Osteoblast (primary cell): ENCODE results near the gene COLEC11. TPM values are rescaled to one million over a fixed set of nuclear protein-coding genes. Genes with fewer than 3 reads are reported as not detected.
"Not testable (repeated sequence)": the region's sequence is repeated elsewhere in the genome, so short reads cannot be mapped to it uniquely, and the experiment has no call there.

Experiments
- DNase-seq: peaks from one replicate; pipeline ENCODE4 v3.0.0; 2011; ENCODE audit warnings: low spot score, mixed read lengths; ENCODE audit not compliant: insufficient read length; ENCODE audit errors: missing footprints
- H2AFZ ChIP-seq: 2 replicates; pipeline ENCODE4 v1.6.0; 2011; ENCODE audit warnings: mild to moderate bottlenecking, low read length
- H3K27ac ChIP-seq: 2 replicates; pipeline ENCODE4 v1.5.1; 2011; ENCODE audit warnings: mild to moderate bottlenecking, low read depth, low read length, moderate library complexity
- H3K27me3 ChIP-seq: 2 replicates; pipeline ENCODE4 v1.6.0; 2012; ENCODE audit warnings: mild to moderate bottlenecking, control low read depth, inconsistent platforms, low read length, moderate library complexity; ENCODE audit not compliant: insufficient read depth
- H3K36me3 ChIP-seq: 2 replicates; pipeline ENCODE4 v1.5.1; 2011; ENCODE audit warnings: mild to moderate bottlenecking, low read length, control low read depth, moderate library complexity; ENCODE audit not compliant: insufficient read depth
- H3K4me1 ChIP-seq: 2 replicates; pipeline ENCODE4 v1.5.1; 2011; ENCODE audit warnings: mild to moderate bottlenecking, low read length, control low read depth, moderate library complexity; ENCODE audit not compliant: insufficient read depth
- H3K4me2 ChIP-seq: 2 replicates; pipeline ENCODE4 v1.6.0; 2011; ENCODE audit warnings: mild to moderate bottlenecking, low read length; ENCODE audit not compliant: insufficient read depth
- H3K4me3 ChIP-seq: fragments of 200-600 bp; sonication (generic); 3 replicates; pipeline ENCODE4 v1.5.1; 2012; ENCODE audit warnings: mild to moderate bottlenecking, low read length, inconsistent platforms; ENCODE audit not compliant: insufficient read depth
- H3K79me2 ChIP-seq: 2 replicates; pipeline ENCODE4 v1.6.0; 2012; ENCODE audit warnings: mild to moderate bottlenecking, low read length, control low read depth, inconsistent platforms; ENCODE audit not compliant: insufficient read depth
- H3K9me3 ChIP-seq: 2 replicates; pipeline ENCODE4 v1.5.1; 2011; ENCODE audit warnings: low read depth, low read length, control low read depth
- H4K20me1 ChIP-seq: 2 replicates; pipeline ENCODE4 v1.6.0; 2012; ENCODE audit warnings: mild to moderate bottlenecking, low read length, control low read depth; ENCODE audit not compliant: insufficient read depth
- total RNA-seq: library from RNA; depleted of rRNA; stranded (reverse); fragments of >200 nt; gene quantifications from 2 replicates; pipeline ENCODE4 v1.2.3, GENCODE V29; 2012
- TF ChIP-seq, protein P1 (sequence below): IDR thresholded peaks from 2 replicates; pipeline ENCODE4 v1.5.1; 2011; ENCODE audit warnings: mild to moderate bottlenecking, low read depth, low read length, moderate library complexity; ENCODE audit errors: extremely low read depth

COLEC11 gene
- total RNA-seq, 1 donor: 0.36 TPM

GRCh38 chr2:3608373-3609278 is 13.7 kb downstream of the COLEC11 start:
- Histone ChIP-seq H3K4me3 (no peak overlapping the region), H3K27me3 (no peaks in the 10 kb centered on the region), H4K20me1 (no peaks in the 10 kb centered on the region), H3K79me2 (no peaks in the 10 kb centered on the region), H2AFZ (no peak overlapping the region), H3K4me2 (no peak overlapping the region), H3K27ac (no peak overlapping the region), H3K9me3 (no peaks in the 10 kb centered on the region), H3K36me3 (no peaks in the 10 kb centered on the region), H3K4me1 (no peaks in the 10 kb centered on the region)
- DNase-seq: no peak
- TF ChIP-seq, protein P1, sequence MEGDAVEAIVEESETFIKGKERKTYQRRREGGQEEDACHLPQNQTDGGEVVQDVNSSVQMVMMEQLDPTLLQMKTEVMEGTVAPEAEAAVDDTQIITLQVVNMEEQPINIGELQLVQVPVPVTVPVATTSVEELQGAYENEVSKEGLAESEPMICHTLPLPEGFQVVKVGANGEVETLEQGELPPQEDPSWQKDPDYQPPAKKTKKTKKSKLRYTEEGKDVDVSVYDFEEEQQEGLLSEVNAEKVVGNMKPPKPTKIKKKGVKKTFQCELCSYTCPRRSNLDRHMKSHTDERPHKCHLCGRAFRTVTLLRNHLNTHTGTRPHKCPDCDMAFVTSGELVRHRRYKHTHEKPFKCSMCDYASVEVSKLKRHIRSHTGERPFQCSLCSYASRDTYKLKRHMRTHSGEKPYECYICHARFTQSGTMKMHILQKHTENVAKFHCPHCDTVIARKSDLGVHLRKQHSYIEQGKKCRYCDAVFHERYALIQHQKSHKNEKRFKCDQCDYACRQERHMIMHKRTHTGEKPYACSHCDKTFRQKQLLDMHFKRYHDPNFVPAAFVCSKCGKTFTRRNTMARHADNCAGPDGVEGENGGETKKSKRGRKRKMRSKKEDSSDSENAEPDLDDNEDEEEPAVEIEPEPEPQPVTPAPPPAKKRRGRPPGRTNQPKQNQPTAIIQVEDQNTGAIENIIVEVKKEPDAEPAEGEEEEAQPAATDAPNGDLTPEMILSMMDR: no peak

DNA sequence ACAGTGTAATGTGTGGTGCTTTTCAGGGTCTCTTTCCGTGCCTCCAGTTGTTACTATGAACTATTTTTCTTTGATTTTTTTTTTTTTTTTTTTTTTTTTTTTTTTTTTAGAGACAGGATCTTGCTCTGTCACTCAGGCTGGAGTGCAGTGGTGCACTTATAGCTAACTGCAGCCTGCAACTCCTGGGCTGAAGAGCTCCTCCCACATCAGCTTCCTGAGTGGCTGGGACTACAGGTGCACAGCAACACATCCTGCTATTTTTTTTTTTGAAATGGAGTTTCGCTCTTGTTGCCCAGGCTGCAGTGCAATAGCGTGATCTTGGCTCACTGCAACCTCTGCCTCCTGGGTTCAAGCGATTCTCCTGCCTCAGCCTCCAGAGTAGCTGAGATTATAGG is 14.4 kb downstream of the COLEC11 start:
- H3K4me3 ChIP-seq, H3K36me3 ChIP-seq, H3K27ac ChIP-seq, H3K4me2 ChIP-seq, H3K4me1 ChIP-seq, H2AFZ ChIP-seq, H3K9me3 ChIP-seq, DNase-seq, H3K79me2 ChIP-seq, H4K20me1 ChIP-seq, H3K27me3 ChIP-seq: not testable (repeated sequence)

- H3K4me1 ChIP-seq: no peaks in the 10 kb centered on the region
- DNase-seq: no peak
- TF ChIP-seq, protein P1: no peak
- no peaks in the 10 kb centered on the region for H3K9me3 ChIP-seq
- H3K27ac ChIP-seq: no peak overlapping the region
- H4K20me1 ChIP-seq: no peaks in the 10 kb centered on the region
- H2AFZ ChIP-seq: no peak overlapping the region
- no peaks in the 10 kb centered on the region for H3K36me3 ChIP-seq
- no peak overlapping the region for H3K4me3 ChIP-seq
- no peaks in the 10 kb centered on the region for H3K27me3 ChIP-seq
- no peaks in the 10 kb centered on the region for H3K79me2 ChIP-seq
- no peak overlapping the region for H3K4me2 ChIP-seq
Observed at GRCh38 chr2:3610415-3610814, 15.5 kb downstream of the COLEC11 start.

- Histone ChIP-seq H2AFZ (no peak overlapping the region), H3K27ac (no peak overlapping the region), H3K4me1 (no peaks in the 10 kb centered on the region), H3K36me3 (no peaks in the 10 kb centered on the region), H3K9me3 (no peaks in the 10 kb centered on the region), H3K79me2 (no peaks in the 10 kb centered on the region), H4K20me1 (no peaks in the 10 kb centered on the region), H3K27me3 (no peaks in the 10 kb centered on the region), H3K4me3 (no peak overlapping the region), H3K4me2 (no peak overlapping the region)
- TF ChIP-seq, protein P1: no peak
- no peak for DNase-seq
Observed at GRCh38 chr2:3610881-3611505, 16.1 kb downstream of the COLEC11 start.
